ENCODE results near the gene MAGI1.

The MAGI1 gene

DNA sequence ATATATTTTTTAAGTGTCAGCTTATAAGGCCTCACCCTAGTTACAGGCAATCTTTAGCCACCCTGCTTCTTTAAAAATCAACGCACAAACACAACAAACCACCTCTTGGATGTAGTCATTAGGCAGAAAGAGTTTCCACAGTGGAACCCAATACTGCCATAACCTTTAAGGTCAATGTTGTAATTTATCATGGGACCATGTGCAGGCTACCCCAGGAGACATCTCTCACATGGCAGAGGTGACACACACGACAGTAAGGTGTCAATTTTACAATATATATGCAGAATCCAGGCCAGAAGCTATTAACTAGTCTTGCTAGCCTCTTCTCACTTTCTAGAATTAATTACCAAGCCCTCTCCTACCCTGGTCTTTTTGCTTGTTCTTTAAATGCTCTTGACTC lies 336.5 kb downstream of the MAGI1 start:
- DNase-seq = no peak

DNA sequence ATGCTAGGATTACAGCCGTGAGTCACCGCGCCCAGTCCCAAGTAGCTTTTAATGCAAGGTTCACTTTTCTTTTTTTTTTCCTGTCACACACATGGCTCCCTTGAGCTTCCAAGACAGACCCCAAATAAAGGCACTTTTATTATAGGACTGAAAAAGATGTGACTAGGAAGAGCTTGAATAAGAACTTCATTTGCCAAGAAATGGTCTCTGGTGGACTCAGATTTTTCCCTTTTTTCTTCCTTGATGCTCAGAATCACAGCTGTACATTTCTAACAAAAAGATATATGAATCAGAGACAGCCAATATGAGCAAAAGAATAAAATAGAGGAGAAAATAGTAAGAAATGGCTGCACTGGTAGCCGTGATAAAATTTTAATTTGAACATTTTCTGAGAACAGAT lies 337.2 kb downstream of the MAGI1 start:
- DNase-seq = no peak

DNA sequence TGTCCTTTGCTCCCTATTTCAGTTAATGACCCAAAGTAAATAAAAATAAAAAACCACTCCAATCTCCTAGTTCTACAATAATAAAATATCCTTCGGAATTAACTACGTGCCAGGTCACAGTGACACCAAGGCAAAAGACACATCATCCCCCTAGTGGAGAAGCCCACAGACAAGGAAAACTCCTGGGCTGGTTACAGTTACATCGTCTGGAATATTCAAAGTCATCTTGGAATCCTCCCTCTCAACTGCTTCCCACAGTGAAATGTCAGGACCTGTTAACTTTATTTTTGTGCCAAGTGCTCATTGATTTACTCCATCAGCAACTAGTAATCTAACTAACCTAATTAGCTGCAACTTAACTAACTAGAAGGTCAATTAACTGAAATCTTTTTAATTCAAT lies 349.3 kb downstream of the MAGI1 start:
- DNase-seq = no peak

DNA sequence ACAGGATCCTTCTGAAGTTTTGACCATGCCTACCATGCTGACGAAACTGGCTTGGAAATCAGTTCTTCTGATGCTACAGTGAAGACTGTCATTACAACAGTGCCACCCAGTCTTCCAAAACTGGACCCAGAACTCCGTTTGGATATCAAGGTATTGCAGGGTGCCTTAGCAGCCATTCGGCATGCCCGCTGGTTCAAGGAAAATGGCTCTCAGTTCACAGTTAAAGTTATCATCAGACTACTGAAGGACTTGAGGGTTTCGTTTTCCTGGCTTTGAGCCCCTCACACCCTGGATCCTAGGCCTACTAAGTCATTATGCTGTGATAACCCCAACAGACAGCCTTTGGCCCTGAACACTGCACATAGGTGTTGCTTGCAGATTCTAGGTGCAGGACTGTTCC lies 351.0 kb downstream of the MAGI1 start:
- DNase-seq = no peak

GRCh38 chr3:65685621-65686235 lies 353.0 kb downstream of the MAGI1 start:
- DNase-seq = no peak

DNA sequence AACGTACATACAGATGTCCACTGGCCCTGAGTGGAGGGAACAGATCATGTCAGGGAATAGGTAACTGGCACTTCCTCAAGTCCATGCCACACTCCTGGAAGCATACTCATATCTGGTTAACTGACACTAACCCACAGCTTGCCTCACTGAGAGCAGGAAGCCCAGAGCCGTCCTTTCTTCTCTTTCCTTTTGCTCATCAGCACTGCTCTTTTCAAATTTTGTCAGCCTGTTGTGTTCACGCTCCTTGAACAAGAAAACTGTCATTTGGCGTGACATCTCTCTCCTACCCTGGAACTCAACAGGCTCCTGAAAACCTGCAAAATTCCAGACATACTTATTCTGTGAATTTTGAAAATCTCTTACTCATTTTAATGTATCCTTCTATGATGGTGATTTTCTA lies 360.2 kb downstream of the MAGI1 start:
- no peak for DNase-seq

- no peak for DNase-seq
These were observed 361.2 kb downstream of the MAGI1 start for GRCh38 chr3:65677486-65678010.

- no peak for DNase-seq
These were observed 362.1 kb downstream of the MAGI1 start for GRCh38 chr3:65676580-65676979.

DNA sequence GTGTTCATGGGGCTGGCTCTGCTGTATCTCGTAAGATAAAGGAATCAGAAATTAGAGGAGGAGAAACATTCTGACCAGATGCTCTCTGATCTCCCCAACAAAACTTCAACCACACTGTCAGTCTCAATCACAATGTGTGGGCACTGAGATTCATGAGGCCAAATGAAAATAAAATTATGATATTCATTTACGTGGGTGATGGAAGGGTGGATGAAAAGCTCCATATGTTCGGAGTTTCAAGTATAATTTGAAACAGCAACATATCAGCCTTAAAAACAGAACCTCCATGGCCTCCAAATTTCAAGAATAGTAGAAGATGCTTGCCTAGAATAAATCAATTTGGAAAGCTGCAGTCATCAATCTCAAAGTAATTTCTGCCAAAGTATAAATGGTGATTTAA lies 363.7 kb downstream of the MAGI1 start:
- no peak for DNase-seq

GRCh38 chr3:65674226-65674625 lies 364.5 kb downstream of the MAGI1 start:
- no peak for DNase-seq

DNA sequence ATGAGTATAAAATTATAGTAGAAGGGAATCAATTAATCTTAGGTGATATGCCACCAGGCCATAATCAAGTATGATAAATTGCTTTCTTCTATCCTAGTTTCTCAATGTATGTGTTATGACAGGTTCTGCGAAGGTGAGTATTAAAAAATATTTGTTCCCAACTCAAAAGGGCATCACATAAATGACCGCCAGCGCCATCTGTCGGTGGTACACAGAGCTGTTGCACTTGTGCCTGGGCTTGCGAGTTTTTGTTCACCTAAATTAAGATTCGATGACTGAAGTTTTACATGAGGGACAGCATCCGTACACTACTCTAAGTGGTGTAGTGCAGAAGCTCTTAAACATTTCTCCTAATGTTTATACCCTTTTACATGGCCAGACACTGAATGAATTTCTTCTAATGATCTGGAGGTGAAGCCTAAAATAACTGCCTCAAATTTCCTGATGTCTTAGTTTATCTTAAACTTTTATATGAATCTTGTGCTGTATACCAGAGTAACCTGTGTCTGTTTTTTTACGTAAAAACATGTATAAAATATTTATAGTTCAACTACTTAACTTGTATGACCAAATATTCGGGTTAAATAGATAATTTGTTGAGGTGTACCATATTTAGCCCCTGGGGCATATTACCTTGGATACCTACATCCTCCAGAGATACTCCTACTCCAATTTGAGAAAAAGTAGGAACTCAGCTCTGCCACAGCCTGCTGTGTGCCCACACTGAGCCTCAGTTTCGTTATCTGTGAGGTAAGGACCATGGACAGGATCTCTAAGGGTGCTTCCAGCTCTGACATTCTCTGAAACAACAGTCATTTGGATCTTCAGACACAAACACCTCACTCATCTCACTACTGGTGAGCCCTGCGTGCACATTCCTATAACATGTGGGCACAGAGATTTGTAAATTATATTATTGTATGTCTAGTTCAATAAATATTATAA lies 365.6 kb downstream of the MAGI1 start:
- DNase-seq = peak; percentile 6

DNA sequence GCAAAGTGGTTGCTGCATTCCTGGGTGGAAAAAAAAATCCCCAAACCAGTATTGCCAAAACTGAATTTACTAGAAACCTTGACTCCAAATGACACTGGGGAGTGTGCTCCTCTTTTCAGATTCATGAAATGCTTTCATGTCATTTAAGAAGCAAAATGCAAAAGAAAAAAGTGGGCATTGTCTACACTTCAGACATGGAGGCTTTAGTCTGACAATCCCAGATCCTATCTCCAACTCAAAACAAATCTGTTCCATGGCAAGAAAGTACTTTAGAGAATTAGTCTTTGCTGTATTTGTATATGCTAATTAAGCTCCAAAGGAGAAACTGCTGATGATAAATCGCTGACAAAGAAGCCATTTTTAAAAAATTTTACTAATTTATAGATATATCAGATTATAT lies 366.7 kb downstream of the MAGI1 start:
- no peak for DNase-seq

DNA sequence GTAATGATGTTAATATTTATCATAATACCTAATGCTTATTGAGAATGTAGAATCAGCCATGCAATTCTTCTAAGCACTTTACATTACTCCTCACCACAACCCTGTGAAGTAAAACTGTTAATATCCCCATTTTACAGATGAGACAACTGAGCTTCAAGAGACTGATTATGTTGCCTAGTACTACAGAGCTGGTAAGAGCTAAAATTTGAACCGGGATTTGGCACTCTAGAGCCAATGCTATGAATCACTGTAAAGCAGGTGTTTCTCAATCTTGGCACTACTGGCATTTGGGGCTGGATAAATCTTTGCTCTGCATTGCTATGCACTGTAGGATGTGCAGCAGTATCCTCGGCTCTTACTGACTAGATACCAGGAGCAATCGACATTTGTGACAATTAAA lies 367.7 kb downstream of the MAGI1 start:
- DNase-seq = no peak

DNA sequence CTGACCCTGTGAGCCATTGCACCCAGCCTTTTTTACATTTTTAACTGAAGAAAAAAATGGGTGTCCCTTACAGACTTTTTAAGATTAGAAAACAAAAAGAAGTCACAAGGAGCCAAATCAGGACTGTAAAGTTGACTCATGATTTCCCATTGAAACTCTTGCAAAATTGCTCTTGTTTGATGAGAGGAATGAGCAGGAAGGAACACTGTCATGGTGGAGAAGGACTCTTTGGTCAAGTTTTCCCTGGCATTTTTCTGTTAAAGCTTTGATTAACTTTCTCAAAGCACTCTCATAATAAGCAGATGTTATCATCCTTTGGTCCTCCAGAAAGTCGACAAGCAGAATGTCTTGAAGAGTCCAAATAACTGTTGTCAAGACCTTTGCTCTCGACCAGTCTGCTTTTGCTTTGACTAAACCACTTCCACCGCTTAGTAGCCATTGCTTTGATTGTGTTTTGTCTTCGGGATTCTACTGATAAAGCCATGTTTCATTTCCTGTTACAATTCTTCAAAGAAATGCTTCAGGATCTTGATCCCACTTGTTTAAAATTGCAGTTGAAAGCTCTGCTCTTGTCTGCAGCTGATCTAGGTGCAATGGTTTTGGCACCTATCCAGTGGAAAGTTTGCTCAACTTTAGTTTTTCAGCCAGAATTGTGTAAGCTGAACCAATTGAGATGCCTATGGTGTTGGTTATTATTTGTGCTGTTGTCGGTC lies 369.4 kb downstream of the MAGI1 start:
- no peak for DNase-seq

DNA sequence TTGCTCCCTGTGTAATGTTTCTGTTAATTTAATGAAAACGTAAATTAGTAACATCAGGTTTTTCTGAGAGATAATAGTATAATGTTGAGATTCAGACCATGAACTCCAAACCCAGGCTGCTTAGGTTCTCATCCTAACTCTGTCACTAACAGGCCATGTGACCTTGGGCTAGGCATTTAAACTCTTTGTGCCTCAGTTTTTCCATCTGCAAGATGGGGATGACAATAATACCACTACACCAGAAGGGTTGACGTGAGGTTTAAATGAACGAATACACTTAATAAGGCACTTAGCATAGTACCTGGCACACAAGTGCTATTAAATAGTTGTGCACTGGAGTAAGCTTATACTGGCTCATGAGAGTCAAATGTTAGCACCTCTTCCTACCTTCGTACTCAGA lies 370.8 kb downstream of the MAGI1 start:
- DNase-seq = no peak

DNA sequence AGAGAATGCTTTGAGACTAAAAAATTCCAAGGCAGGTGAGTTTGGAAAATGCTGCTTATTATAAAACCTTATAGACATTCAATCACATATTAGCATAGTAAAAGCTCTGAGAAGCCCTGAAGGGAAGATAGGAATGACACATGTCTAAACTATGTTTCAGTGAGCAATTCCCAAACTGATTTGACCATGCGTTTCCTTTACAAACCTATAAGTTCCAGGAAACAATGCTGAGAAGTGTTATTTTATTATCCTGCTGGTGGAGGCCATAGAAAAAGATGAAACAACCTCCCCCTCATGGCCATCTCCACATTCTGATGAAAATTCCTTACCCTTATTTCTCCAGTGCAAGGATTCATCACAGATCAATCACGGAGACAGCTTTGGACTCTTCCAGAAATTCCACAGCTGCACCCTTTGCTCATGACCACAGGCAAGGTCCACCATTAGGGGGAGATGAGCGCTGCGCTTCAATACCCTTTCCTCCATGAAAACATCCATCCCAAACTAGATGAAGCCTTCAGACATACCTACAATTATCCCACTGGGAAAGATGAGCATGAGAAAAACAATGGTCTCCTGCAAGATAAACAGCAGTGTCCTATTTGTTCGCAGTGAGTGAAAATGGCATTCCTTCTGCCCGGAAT lies 372.1 kb downstream of the MAGI1 start:
- no peak for DNase-seq

DNA sequence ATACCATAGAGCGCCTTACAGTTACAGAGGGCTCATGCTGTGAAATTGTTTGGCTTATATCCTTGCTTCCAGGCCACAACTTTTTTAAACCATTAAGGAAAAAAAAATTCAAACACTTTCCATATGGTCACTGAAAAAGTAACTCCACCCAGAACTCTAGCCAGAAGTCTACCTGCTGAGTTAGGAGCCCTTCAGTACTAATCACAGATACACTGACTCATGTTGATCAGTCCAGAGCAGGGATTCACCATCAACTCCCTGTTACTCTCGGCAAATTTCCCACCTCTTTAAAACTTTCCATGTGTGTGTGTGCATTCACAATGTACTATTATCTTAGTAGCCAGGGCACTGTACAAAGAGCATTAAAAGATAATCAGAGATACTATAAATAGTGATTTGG lies 372.8 kb downstream of the MAGI1 start:
- no peak for DNase-seq

- no peak for DNase-seq
These were observed 373.8 kb downstream of the MAGI1 start for GRCh38 chr3:65664931-65665330.

GRCh38 chr3:65664446-65664845 lies 374.3 kb downstream of the MAGI1 start:
- DNase-seq = no peak

- DNase-seq = no peak
These were observed 376.6 kb downstream of the MAGI1 start for GRCh38 chr3:65662095-65662494.

DNA sequence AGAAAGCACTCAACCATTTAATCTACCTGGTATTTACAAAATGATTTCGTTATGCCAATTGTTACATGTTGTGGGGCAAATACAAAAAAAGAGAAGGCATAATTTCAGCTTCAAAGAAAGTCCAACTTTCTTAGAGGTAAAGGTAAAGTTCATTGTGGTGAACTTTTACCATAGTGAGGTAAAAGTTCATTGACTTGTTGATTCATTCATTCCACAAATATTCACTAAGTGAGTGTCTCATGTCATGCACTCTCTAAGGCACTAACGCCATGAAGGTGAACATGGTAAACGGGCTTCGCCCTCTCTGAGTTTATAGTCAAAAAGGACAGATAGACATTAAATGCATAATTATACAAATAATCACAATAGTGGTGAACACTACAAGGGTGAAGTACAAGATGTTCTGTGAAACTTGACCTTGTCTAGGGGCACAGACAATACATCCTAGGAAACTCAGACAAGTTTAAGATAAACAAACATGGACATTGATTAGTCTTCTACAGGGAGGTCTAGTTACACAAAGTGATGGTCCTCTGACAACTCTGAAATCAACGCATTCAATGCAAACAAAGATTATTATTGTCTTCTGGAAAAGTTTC lies 378.6 kb downstream of the MAGI1 start:
- no peak for DNase-seq

GRCh38 chr3:65659396-65659795 lies 379.3 kb downstream of the MAGI1 start:
- no peak for DNase-seq

- DNase-seq = no peak
These were observed 380.3 kb downstream of the MAGI1 start for GRCh38 chr3:65658401-65658800.

Measured in stimulated activated CD4-positive, alpha-beta T cell treated with anti-CD3 and anti-CD28 coated beads, Interleukin-1b, Interleukin-23, amount 100 ng/mL, for 48 hours (primary cell).